ENCODE measurements around the gene C2orf92. TPM values are rescaled to one million over a fixed set of nuclear protein-coding genes. Genes with fewer than 3 reads are reported as not detected.

C2orf92 gene
- total RNA-seq, 1 donor from 2014 or later: 0.79 TPM

GRCh38 chr2:97743913-97744312 is 74.4 kb downstream of the C2orf92 start:
- DNase-seq (ENCODE audit: low read depth in 2 of 2): no peak

GRCh38 chr2:97745474-97746174 is 76.1 kb downstream of the C2orf92 start:
- no peak for DNase-seq (ENCODE audit: low read depth in 2 of 2)

GRCh38 chr2:97747285-97747684 is 77.8 kb downstream of the C2orf92 start:
- no peak for DNase-seq (ENCODE audit: low read depth in 2 of 2)

GRCh38 chr2:97747716-97748115 is 78.2 kb downstream of the C2orf92 start:
- DNase-seq (ENCODE audit: low read depth in 2 of 2): no peak

GRCh38 chr2:97749581-97749980 is 80.1 kb downstream of the C2orf92 start:
- DNase-seq (ENCODE audit: low read depth in 2 of 2): no peak

GRCh38 chr2:97750017-97750416 is 80.5 kb downstream of the C2orf92 start:
- DNase-seq (ENCODE audit: low read depth in 2 of 2): no peak

- peak in 1 of 2 donors; percentile 19 for DNase-seq (ENCODE audit: low read depth in 2 of 2)
These were observed 82.2 kb downstream of the C2orf92 start for GRCh38 chr2:97751752-97752151.

Other genes with a start within 250 kb of the C2orf92 start
- 26.2 and 32.3 TPM in 2 replicates for gene ANKRD36B, start 79.8 kb upstream of the C2orf92 start, total RNA-seq
- gene COX5B, start 23.7 kb upstream of the C2orf92 start, total RNA-seq: 459 and 472 TPM in 2 replicates
- 50.1 and 63.9 TPM in 2 replicates for gene ACTR1B, start 5.7 kb upstream of the C2orf92 start, total RNA-seq
- gene ZAP70, start 43.9 kb downstream of the C2orf92 start, total RNA-seq: under 0.01 TPM in 1 of 2 replicates, not detected in the other

Data from lung microvascular endothelial cell (primary cell).